ENCODE measurements around the gene LAMA3.
"Not testable (repeated sequence)": the region's sequence is repeated elsewhere in the genome, so short reads cannot be mapped to it uniquely, and the experiment has no call there.

The LAMA3 gene

GRCh38 chr18:23738575-23738974, 49.3 kb downstream of the LAMA3 start:
- H3K9me3 ChIP-seq (replicated peaks; ENCODE audit: low read length) = no peaks in the 10 kb centered on the region
- H3K27me3 ChIP-seq (ENCODE audit: control insufficient read depth, insufficient read depth, low read length) = peaks cover 9% of the 10 kb centered on the region
- peaks cover 12% of the 10 kb centered on the region for H3K4me1 ChIP-seq (ENCODE audit: control insufficient read depth, insufficient read depth, low read length)
- H3K4me2 ChIP-seq (ENCODE audit: low read length) = no peak overlapping the region
- H3K9ac ChIP-seq (ENCODE audit: low read depth, low read length) = no peak overlapping the region
- no peaks in the 10 kb centered on the region for H3K36me3 ChIP-seq (ENCODE audit: insufficient read depth, low read length)
- H3K4me3 ChIP-seq (ENCODE audit: low read length) = no peak overlapping the region

DNA sequence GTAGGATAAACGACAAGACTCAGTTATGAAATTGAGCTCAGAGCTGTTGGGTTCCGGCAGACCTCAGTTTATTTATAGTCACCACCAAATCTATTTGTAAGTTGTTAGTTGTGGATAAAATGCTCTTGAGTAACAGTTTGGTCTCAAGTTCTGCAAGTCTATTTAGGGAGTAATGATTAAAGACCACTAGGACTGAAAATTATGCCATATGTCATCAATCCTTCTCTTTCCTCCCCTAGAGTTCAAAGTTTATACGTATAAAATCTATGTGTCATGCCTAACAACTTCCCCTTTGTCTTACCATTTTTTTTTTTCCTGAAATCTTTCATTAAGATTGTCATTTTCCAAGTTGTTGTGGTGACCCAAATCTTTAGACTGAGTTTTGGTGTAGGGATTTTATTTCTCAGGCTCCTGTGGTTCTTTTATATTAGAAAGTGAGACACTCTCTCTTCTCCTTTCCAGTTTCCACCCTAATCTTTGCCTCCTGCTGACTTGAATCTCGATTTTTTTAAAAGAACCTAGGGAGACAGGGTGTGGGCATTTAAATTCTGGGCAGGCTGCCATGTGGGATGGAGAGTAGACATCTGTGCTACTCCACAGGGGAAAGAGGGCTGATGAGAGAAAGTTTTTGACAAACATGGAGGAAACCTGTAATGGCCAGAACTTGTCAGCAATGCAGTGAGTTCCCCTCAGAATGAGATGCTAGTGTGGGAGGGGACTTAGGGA, 51.0 kb downstream of the LAMA3 start:
- H3K27me3 ChIP-seq (ENCODE audit: control insufficient read depth, insufficient read depth, low read length) = peaks cover 9% of the 10 kb centered on the region
- no peaks in the 10 kb centered on the region for H3K9me3 ChIP-seq (replicated peaks; ENCODE audit: low read length)
- peak overlapping the region; percentile 23 for H3K4me2 ChIP-seq (ENCODE audit: low read length)
- peaks cover 8% of the 10 kb centered on the region for H3K4me1 ChIP-seq (ENCODE audit: control insufficient read depth, insufficient read depth, low read length)
- H3K9ac ChIP-seq (ENCODE audit: low read depth, low read length) = no peak overlapping the region
- H3K36me3 ChIP-seq (ENCODE audit: insufficient read depth, low read length) = no peaks in the 10 kb centered on the region
- H3K4me3 ChIP-seq (ENCODE audit: low read length) = no peak overlapping the region

DNA sequence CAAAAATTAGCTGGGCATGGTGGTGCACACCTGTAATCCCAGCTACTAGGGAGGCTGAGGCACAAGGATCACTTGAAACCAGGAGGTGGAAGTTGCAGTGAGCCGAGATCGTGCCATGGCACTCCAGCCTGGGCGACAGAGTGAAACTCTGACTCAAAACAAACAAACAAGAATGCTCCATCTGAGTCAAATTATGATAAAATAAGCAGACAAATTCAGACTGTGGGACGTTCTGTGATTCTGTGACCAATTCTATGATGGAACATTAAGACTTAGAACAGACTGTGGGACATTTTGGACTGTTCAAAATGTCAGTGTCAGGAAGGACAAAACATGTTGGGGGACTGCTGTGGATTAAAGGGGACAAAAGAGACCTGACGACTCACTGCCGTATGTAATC, 52.7 kb downstream of the LAMA3 start:
- not testable (repeated sequence) for H3K36me3 ChIP-seq (ENCODE audit: insufficient read depth, low read length); H3K27me3 ChIP-seq (ENCODE audit: control insufficient read depth, insufficient read depth, low read length); H3K9ac ChIP-seq (ENCODE audit: low read depth, low read length); H3K4me1 ChIP-seq (ENCODE audit: control insufficient read depth, insufficient read depth, low read length); H3K4me2 ChIP-seq (ENCODE audit: low read length); H3K9me3 ChIP-seq (replicated peaks; ENCODE audit: low read length); H3K4me3 ChIP-seq (ENCODE audit: low read length)

- no peak overlapping the region for H3K4me2 ChIP-seq (ENCODE audit: low read length)
- H3K9ac ChIP-seq (ENCODE audit: low read depth, low read length) = no peak overlapping the region
- H3K27me3 ChIP-seq (ENCODE audit: control insufficient read depth, insufficient read depth, low read length) = no peaks in the 10 kb centered on the region
- peaks cover 4% of the 10 kb centered on the region for H3K4me1 ChIP-seq (ENCODE audit: control insufficient read depth, insufficient read depth, low read length)
- no peak overlapping the region for H3K4me3 ChIP-seq (ENCODE audit: low read length)
- no peaks in the 10 kb centered on the region for H3K36me3 ChIP-seq (ENCODE audit: insufficient read depth, low read length)
- H3K9me3 ChIP-seq (replicated peaks; ENCODE audit: low read length) = no peaks in the 10 kb centered on the region
Observed at GRCh38 chr18:23743733-23744333, 54.6 kb downstream of the LAMA3 start.

- Histone ChIP-seq H3K36me3 (ENCODE audit: insufficient read depth, low read length) (no peaks in the 10 kb centered on the region), H3K27me3 (ENCODE audit: control insufficient read depth, insufficient read depth, low read length) (no peaks in the 10 kb centered on the region), H3K9me3 (replicated peaks; ENCODE audit: low read length) (no peaks in the 10 kb centered on the region), H3K9ac (ENCODE audit: low read depth, low read length) (no peak overlapping the region), H3K4me3 (ENCODE audit: low read length) (no peak overlapping the region), H3K4me2 (ENCODE audit: low read length) (no peak overlapping the region), H3K4me1 (ENCODE audit: control insufficient read depth, insufficient read depth, low read length) (peaks cover 4% of the 10 kb centered on the region)
Observed at GRCh38 chr18:23745366-23745765, 56.1 kb downstream of the LAMA3 start.

GRCh38 chr18:23746851-23747250, 57.6 kb downstream of the LAMA3 start:
- Histone ChIP-seq H3K4me1 (ENCODE audit: control insufficient read depth, insufficient read depth, low read length) (no peaks in the 10 kb centered on the region), H3K4me3 (ENCODE audit: low read length) (no peak overlapping the region), H3K9me3 (replicated peaks; ENCODE audit: low read length) (no peaks in the 10 kb centered on the region), H3K9ac (ENCODE audit: low read depth, low read length) (no peak overlapping the region), H3K36me3 (ENCODE audit: insufficient read depth, low read length) (no peaks in the 10 kb centered on the region), H3K4me2 (ENCODE audit: low read length) (no peak overlapping the region), H3K27me3 (ENCODE audit: control insufficient read depth, insufficient read depth, low read length) (no peaks in the 10 kb centered on the region)

- Histone ChIP-seq H3K9ac (ENCODE audit: low read depth, low read length) (no peak overlapping the region), H3K4me2 (ENCODE audit: low read length) (no peak overlapping the region), H3K4me1 (ENCODE audit: control insufficient read depth, insufficient read depth, low read length) (no peaks in the 10 kb centered on the region), H3K9me3 (replicated peaks; ENCODE audit: low read length) (no peaks in the 10 kb centered on the region), H3K27me3 (ENCODE audit: control insufficient read depth, insufficient read depth, low read length) (no peaks in the 10 kb centered on the region), H3K4me3 (ENCODE audit: low read length) (no peak overlapping the region), H3K36me3 (ENCODE audit: insufficient read depth, low read length) (no peaks in the 10 kb centered on the region)
Observed at GRCh38 chr18:23752363-23752762, 63.1 kb downstream of the LAMA3 start.

GRCh38 chr18:23752796-23753195, 63.5 kb downstream of the LAMA3 start:
- H3K4me2 ChIP-seq (ENCODE audit: low read length) = no peak overlapping the region
- no peaks in the 10 kb centered on the region for H3K36me3 ChIP-seq (ENCODE audit: insufficient read depth, low read length)
- no peak overlapping the region for H3K4me3 ChIP-seq (ENCODE audit: low read length)
- H3K4me1 ChIP-seq (ENCODE audit: control insufficient read depth, insufficient read depth, low read length) = no peaks in the 10 kb centered on the region
- no peaks in the 10 kb centered on the region for H3K27me3 ChIP-seq (ENCODE audit: control insufficient read depth, insufficient read depth, low read length)
- no peak overlapping the region for H3K9ac ChIP-seq (ENCODE audit: low read depth, low read length)
- H3K9me3 ChIP-seq (replicated peaks; ENCODE audit: low read length) = no peaks in the 10 kb centered on the region

DNA sequence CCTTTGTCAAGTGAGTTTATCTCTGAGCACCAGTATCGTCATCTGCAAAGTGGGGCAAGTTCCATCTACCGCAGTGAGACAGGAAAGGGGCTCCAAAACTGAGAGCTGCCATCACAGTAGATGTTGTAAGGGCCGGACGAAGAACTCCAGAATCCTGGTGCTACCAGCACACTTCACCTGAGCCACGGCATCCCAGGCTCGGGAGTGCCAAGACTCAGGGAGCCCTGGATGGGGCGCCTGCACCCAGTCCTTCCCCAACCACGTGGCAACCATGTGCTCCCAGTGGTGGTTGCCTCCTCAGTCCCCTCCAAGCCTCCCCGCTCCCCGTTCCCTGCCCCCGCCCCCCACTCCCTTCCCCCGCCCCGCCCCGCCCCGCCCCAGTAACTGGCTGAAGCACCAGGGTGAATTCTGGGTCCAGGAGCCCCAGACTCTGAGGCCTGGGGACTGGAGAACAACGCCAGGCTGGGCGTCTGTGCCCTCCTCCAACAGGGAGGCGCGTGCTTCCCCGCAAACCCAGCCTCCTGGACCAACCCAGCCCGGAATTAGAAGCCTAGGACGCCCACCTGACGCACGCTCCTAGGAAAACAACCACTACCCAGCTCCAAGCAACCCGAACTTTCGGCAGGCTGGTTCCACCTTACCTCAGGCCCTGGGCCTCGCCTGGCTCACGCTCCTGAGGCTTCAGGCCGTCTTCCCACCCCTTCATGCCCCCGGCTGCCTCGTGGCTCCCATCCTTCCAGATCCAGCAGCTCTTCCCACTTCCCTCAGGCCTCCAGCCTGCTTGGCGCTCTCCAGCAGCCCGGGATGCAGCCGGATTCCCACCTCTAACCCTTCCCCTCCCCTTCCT, 67.6 kb downstream of the LAMA3 start:
- H3K4me3 ChIP-seq (ENCODE audit: low read length) = no peak overlapping the region
- H3K9ac ChIP-seq (ENCODE audit: low read depth, low read length) = no peak overlapping the region
- H3K36me3 ChIP-seq (ENCODE audit: insufficient read depth, low read length) = no peaks in the 10 kb centered on the region
- H3K4me2 ChIP-seq (ENCODE audit: low read length) = no peak overlapping the region
- H3K9me3 ChIP-seq (replicated peaks; ENCODE audit: low read length) = no peaks in the 10 kb centered on the region
- H3K27me3 ChIP-seq (ENCODE audit: control insufficient read depth, insufficient read depth, low read length) = no peaks in the 10 kb centered on the region
- no peaks in the 10 kb centered on the region for H3K4me1 ChIP-seq (ENCODE audit: control insufficient read depth, insufficient read depth, low read length)

- H3K27me3 ChIP-seq (ENCODE audit: control insufficient read depth, insufficient read depth, low read length) = no peaks in the 10 kb centered on the region
- no peaks in the 10 kb centered on the region for H3K36me3 ChIP-seq (ENCODE audit: insufficient read depth, low read length)
- no peak overlapping the region for H3K9ac ChIP-seq (ENCODE audit: low read depth, low read length)
Observed at GRCh38 chr18:23757437-23757733, 68.1 kb downstream of the LAMA3 start.

GRCh38 chr18:23758281-23758680, 69.0 kb downstream of the LAMA3 start:
- H3K9ac ChIP-seq (ENCODE audit: low read depth, low read length) = no peak overlapping the region
- no peaks in the 10 kb centered on the region for H3K9me3 ChIP-seq (replicated peaks; ENCODE audit: low read length)
- no peaks in the 10 kb centered on the region for H3K36me3 ChIP-seq (ENCODE audit: insufficient read depth, low read length)
- no peaks in the 10 kb centered on the region for H3K4me1 ChIP-seq (ENCODE audit: control insufficient read depth, insufficient read depth, low read length)
- H3K4me2 ChIP-seq (ENCODE audit: low read length) = no peak overlapping the region
- no peaks in the 10 kb centered on the region for H3K27me3 ChIP-seq (ENCODE audit: control insufficient read depth, insufficient read depth, low read length)
- H3K4me3 ChIP-seq (ENCODE audit: low read length) = no peak overlapping the region

More at GRCh38 chr18:23757437-23757733, 68.1 kb downstream of the LAMA3 start:
- H3K4me2 ChIP-seq (ENCODE audit: low read length) = no peak overlapping the region
- H3K4me1 ChIP-seq (ENCODE audit: control insufficient read depth, insufficient read depth, low read length) = no peaks in the 10 kb centered on the region
- H3K4me3 ChIP-seq (ENCODE audit: low read length) = no peak overlapping the region
- H3K9me3 ChIP-seq (replicated peaks; ENCODE audit: low read length) = no peaks in the 10 kb centered on the region

Measured in skeletal muscle satellite cell (primary cell).